ENCODE results near the gene GALNT6.

DNA sequence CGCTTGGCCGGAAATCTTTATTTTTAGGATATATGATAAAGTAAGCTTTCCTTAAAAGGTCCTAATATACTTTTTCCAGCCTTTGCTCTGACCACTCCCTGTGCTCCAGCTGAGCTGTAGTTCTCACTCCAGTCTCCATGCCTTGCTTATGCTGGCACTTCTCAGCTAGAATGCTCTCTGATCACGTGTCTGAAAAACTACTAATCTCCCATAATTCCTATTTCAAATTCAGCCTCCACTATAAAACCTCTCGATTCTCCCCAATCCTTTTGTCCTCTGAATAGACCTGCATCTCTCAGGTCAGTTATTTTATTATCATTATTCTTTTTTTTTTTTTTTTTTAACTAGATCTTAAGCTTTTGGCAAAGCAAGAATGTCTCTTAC is 70.9 kb downstream of the GALNT6 start:
- TF ChIP-seq CTCF (IDR thresholded peaks at IDR 0.05) (no peak), POLR2A (IDR thresholded peaks at IDR 0.05) (no peak), POLR2AphosphoS5 (IDR thresholded peaks at IDR 0.05) (no peak), EP300 (IDR thresholded peaks at IDR 0.05) (no peak)

Measured in stomach (tissue), 4 donors.